ENCODE results near the gene PNPT1. TPM values are rescaled to one million over a fixed set of nuclear protein-coding genes. Genes with fewer than 3 reads are reported as not detected.

The PNPT1 gene
- polyA plus RNA-seq, 2 of the 4 experiments (the other 2 are of a cell fraction): 49.6 to 65.9 TPM

DNA sequence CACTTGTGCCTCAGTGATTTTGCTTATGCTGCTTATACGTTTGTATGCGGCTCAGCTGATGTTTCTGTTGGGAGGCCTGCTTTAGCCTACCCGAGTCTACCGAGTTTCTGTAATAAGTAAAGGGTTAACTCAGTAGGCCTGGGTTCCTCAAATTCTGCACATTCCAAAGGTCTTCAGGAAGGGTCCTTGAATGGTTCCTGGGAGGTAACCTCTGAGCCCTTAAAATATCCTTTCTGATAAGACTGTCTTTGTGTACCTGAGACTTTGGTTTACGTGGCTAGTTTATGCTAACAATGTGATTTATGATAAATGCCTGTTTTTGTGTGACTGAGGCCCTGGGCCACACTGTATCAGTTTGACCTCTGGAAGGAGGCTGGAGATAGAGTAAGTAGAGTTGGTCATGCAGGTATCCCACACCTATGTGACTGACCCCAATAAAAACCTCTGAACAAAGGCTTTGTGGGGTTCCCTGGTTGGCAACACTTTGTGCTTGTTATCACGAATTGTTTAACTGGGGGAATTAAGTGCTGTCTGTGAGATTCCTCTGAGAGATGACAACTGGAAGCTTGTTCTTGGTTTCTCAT lies 18.9 kb upstream of the PNPT1 start:
- no peak for ATAC-seq
- Histone ChIP-seq H3K27ac (no peak overlapping the region), H3K4me1 (0 out of 3 replicates have a peak, but pooled peaks cover 2% of the 10 kb centered on the region), H3K4me2 (no peak overlapping the region), H3K4me3 (no peak overlapping the region), H3K9me3 (no peaks in the 10 kb centered on the region)
- no peak for FAIRE-seq
- CTCF ChIA-PET: no interaction called here
- WGBS (ENCODE audit: missing lambda C conversion rate): 77% methylated on average over 6 of the region's 6 CpGs
- POLR2A ChIA-PET: interaction anchor here (0.5 to 0.7 kb wide), 2 partner anchors 16 to 79 kb away, joined by 4 read pairs; no protein-coding TSS in a partner anchor
- TF ChIP-seq GATA3 (IDR thresholded peaks at IDR 0.05; ENCODE audit: borderline replicate concordance) (no peak), CEBPB (IDR thresholded peaks at IDR 0.05) (no peak), EP300 (IDR thresholded peaks at IDR 0.05) (no peak), NPAS2 (CRISPR knock-in tag; IDR thresholded peaks at IDR 0.05; ENCODE audit: borderline replicate concordance) (no peak), TP53 (CRISPR knock-in tag; IDR thresholded peaks at IDR 0.05) (no peak), CBX2 (IDR thresholded peaks at IDR 0.05; ENCODE audit: borderline replicate concordance, low read depth) (no peak), ZNF302 (CRISPR knock-in tag; IDR thresholded peaks at IDR 0.05) (no peak), ZSCAN20 (CRISPR knock-in tag; IDR thresholded peaks at IDR 0.05) (no peak)
- TF ChIP-seq, protein P1, sequence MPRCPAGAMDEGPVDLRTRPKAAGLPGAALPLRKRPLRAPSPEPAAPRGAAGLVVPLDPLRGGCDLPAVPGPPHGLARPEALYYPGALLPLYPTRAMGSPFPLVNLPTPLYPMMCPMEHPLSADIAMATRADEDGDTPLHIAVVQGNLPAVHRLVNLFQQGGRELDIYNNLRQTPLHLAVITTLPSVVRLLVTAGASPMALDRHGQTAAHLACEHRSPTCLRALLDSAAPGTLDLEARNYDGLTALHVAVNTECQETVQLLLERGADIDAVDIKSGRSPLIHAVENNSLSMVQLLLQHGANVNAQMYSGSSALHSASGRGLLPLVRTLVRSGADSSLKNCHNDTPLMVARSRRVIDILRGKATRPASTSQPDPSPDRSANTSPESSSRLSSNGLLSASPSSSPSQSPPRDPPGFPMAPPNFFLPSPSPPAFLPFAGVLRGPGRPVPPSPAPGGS (IDR thresholded peaks at IDR 0.05): no peak
- TF ChIP-seq, protein P2, sequence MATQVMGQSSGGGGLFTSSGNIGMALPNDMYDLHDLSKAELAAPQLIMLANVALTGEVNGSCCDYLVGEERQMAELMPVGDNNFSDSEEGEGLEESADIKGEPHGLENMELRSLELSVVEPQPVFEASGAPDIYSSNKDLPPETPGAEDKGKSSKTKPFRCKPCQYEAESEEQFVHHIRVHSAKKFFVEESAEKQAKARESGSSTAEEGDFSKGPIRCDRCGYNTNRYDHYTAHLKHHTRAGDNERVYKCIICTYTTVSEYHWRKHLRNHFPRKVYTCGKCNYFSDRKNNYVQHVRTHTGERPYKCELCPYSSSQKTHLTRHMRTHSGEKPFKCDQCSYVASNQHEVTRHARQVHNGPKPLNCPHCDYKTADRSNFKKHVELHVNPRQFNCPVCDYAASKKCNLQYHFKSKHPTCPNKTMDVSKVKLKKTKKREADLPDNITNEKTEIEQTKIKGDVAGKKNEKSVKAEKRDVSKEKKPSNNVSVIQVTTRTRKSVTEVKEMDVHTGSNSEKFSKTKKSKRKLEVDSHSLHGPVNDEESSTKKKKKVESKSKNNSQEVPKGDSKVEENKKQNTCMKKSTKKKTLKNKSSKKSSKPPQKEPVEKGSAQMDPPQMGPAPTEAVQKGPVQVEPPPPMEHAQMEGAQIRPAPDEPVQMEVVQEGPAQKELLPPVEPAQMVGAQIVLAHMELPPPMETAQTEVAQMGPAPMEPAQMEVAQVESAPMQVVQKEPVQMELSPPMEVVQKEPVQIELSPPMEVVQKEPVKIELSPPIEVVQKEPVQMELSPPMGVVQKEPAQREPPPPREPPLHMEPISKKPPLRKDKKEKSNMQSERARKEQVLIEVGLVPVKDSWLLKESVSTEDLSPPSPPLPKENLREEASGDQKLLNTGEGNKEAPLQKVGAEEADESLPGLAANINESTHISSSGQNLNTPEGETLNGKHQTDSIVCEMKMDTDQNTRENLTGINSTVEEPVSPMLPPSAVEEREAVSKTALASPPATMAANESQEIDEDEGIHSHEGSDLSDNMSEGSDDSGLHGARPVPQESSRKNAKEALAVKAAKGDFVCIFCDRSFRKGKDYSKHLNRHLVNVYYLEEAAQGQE (IDR thresholded peaks at IDR 0.05): no peak
- TF ChIP-seq, protein P3, sequence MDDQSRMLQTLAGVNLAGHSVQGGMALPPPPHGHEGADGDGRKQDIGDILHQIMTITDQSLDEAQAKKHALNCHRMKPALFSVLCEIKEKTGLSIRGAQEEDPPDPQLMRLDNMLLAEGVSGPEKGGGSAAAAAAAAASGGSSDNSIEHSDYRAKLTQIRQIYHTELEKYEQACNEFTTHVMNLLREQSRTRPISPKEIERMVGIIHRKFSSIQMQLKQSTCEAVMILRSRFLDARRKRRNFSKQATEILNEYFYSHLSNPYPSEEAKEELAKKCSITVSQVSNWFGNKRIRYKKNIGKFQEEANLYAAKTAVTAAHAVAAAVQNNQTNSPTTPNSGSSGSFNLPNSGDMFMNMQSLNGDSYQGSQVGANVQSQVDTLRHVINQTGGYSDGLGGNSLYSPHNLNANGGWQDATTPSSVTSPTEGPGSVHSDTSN (IDR thresholded peaks at IDR 0.05): no peak
- TF ChIP-seq, protein P4, sequence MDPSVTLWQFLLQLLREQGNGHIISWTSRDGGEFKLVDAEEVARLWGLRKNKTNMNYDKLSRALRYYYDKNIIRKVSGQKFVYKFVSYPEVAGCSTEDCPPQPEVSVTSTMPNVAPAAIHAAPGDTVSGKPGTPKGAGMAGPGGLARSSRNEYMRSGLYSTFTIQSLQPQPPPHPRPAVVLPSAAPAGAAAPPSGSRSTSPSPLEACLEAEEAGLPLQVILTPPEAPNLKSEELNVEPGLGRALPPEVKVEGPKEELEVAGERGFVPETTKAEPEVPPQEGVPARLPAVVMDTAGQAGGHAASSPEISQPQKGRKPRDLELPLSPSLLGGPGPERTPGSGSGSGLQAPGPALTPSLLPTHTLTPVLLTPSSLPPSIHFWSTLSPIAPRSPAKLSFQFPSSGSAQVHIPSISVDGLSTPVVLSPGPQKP (IDR thresholded peaks at IDR 0.05; ENCODE audit: low read depth, low read length): no peak
- DNase-seq (ENCODE audit: low read depth in 1 of 2, low spot score in 1 of 2): no peak

DNA sequence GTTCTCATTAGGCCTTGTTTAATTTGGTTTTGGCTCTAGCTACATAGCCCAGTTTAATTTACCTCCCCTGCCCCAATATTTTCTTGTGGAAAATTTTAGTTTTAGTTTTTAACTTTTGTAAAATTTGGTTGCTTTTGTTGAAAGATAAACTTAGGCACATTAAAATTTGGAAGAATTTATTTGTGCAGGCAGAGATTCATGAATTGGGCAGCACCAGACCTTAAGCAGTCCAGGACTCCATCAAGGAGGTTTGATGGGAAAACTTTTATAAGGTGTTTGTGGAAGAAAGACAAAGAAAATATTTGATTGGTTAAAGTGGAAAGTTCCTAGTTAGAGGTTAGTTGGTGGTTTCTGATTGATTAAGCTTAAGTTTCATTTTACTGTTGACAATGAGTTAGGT lies 16.4 kb upstream of the PNPT1 start:
- H3K4me1 ChIP-seq: 0 out of 3 replicates have a peak, but pooled peaks cover under 1% of the 10 kb centered on the region
- no peak overlapping the region for H3K4me3 ChIP-seq
- DNase-seq (ENCODE audit: low read depth in 1 of 2, low spot score in 1 of 2) (no peak), ATAC-seq (no peak), FAIRE-seq (no peak)
- H3K27ac ChIP-seq: no peak overlapping the region
- no peak overlapping the region for H3K4me2 ChIP-seq
- H3K9me3 ChIP-seq: no peaks in the 10 kb centered on the region
- ChIA-PET POLR2A (no interaction called here), CTCF (interaction anchor here (0.8 to 2.9 kb wide), 5 partner anchors 8 to 420 kb away, joined by 4 to 25 read pairs (median 5); no protein-coding TSS in a partner anchor)
- TF ChIP-seq POLR2A (IDR thresholded peaks at IDR 0.05; ENCODE audit: low read length): no peak
- TF ChIP-seq, protein P3 (IDR thresholded peaks at IDR 0.05): no peak
- no peak for TF ChIP-seq RARB (CRISPR knock-in tag; IDR thresholded peaks at IDR 0.05)
- TF ChIP-seq, protein P2 (IDR thresholded peaks at IDR 0.05): no peak
- no peak for TF ChIP-seq RFX5 (IDR thresholded peaks at IDR 0.05)
- TF ChIP-seq, protein P5, sequence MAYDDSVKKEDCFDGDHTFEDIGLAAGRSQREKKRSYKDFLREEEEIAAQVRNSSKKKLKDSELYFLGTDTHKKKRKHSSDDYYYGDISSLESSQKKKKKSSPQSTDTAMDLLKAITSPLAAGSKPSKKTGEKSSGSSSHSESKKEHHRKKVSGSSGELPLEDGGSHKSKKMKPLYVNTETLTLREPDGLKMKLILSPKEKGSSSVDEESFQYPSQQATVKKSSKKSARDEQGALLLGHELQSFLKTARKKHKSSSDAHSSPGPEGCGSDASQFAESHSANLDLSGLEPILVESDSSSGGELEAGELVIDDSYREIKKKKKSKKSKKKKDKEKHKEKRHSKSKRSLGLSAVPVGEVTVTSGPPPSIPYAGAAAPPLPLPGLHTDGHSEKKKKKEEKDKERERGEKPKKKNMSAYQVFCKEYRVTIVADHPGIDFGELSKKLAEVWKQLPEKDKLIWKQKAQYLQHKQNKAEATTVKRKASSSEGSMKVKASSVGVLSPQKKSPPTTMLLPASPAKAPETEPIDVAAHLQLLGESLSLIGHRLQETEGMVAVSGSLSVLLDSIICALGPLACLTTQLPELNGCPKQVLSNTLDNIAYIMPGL (CRISPR knock-in tag; IDR thresholded peaks at IDR 0.05; ENCODE audit: borderline replicate concordance): no peak
- no peak for TF ChIP-seq HEYL (CRISPR knock-in tag; IDR thresholded peaks at IDR 0.05)
- no peak for TF ChIP-seq FOSL2 (IDR thresholded peaks at IDR 0.05)
- no peak for TF ChIP-seq FOSL2 (CRISPR knock-in tag; IDR thresholded peaks at IDR 0.05)
- no peak for TF ChIP-seq RNF2 (IDR thresholded peaks at IDR 0.05; ENCODE audit: borderline replicate concordance, low read depth)

Data from A549 (cell line).